OCI-LY7 (cell line): ENCODE data around the gene GNB1. TPM values are rescaled to one million over a fixed set of nuclear protein-coding genes. Genes with fewer than 3 reads are reported as not detected.

Source experiments
- BruUV-seq: library from RNA; stranded (reverse); fragments of 400-500 nt; replicated peaks from 2 replicates; lab custom pipeline; 2021; lab: Mats Ljungman, UMichigan
- CTCF ChIA-PET: fragments of 300-600 bp; sonication (Branson Sonifier 250); formaldehyde crosslinking; loops from one replicate; lab custom pipeline; 2022; ENCODE audit warnings: antibody characterized with exemption; ENCODE audit not compliant: unreplicated experiment; lab: Charles Lee
- POLR2A ChIA-PET: fragments of 300-600 bp; sonication (Branson Sonifier 250); formaldehyde crosslinking; loops from one replicate; lab custom pipeline; 2022; ENCODE audit warnings: antibody characterized with exemption; lab: Charles Lee
- DNase-seq: peaks from one replicate; pipeline ENCODE4 v3.0.0-alpha.2; 2015; ENCODE audit warnings: low spot score
- H2AFZ ChIP-seq: fragments of 200-600 bp; sonication (generic), shearing (Covaris generic); 2 replicates; pipeline ENCODE4 v1.6.1; 2014; ENCODE audit warnings: mild to moderate bottlenecking, antibody characterized with exemption, low read length, moderate library complexity
- H3K27ac ChIP-seq: fragments of 200-600 bp; sonication (generic); 2 replicates; pipeline ENCODE4 v1.5.1; 2014; ENCODE audit warnings: mixed run types, low read depth, mild to moderate bottlenecking, moderate library complexity, low read length, inconsistent platforms; ENCODE audit not compliant: poor library complexity, severe bottlenecking
- H3K36me3 ChIP-seq: fragments of 200-600 bp; sonication (generic); 2 replicates; pipeline ENCODE4 v1.6.1; 2014; ENCODE audit warnings: mild to moderate bottlenecking, antibody characterized with exemption, low read length, moderate library complexity, mixed read lengths; ENCODE audit not compliant: insufficient read depth
- H3K4me1 ChIP-seq: fragments of 200-600 bp; sonication (generic); 2 replicates; pipeline ENCODE4 v1.5.1; 2014; ENCODE audit warnings: mild to moderate bottlenecking, low read length; ENCODE audit not compliant: insufficient read depth, poor library complexity, severe bottlenecking
- H3K4me2 ChIP-seq: fragments of 200-600 bp; sonication (generic); 2 replicates; pipeline ENCODE4 v1.6.1; 2014; ENCODE audit warnings: mild to moderate bottlenecking, low read length
- H3K4me3 ChIP-seq: fragments of 200-600 bp; sonication (generic); 2 replicates; pipeline ENCODE4 v1.5.1; 2014; ENCODE audit warnings: mild to moderate bottlenecking, low read depth, low read length; ENCODE audit not compliant: poor library complexity, severe bottlenecking
- H3K79me2 ChIP-seq: fragments of 200-600 bp; sonication (generic); 2 replicates; pipeline ENCODE4 v1.6.1; 2016; ENCODE audit warnings: low read depth, mild to moderate bottlenecking, low read length, moderate library complexity, mixed read lengths; ENCODE audit not compliant: insufficient read depth
- H3K9me2 ChIP-seq: fragments of 200-600 bp; sonication (generic); 2 replicates; pipeline ENCODE4 v1.6.1; 2016; ENCODE audit warnings: mild to moderate bottlenecking, low read length, mixed read lengths; ENCODE audit not compliant: insufficient read depth
- H3K9me3 ChIP-seq: fragments of 200-600 bp; sonication (generic); 2 replicates; pipeline ENCODE4 v1.6.1; 2014; ENCODE audit warnings: mild to moderate bottlenecking, mixed run types, low read length, mixed read lengths
- H4K20me1 ChIP-seq: fragments of 200-600 bp; sonication (generic); 2 replicates; pipeline ENCODE4 v1.6.1; 2014; ENCODE audit warnings: mild to moderate bottlenecking, antibody characterized with exemption, low read length, moderate library complexity, mixed read lengths; ENCODE audit not compliant: insufficient read depth
- EZH2phosphoT487 ChIP-seq: fragments of 200-600 bp; sonication (generic); IDR thresholded peaks from 2 replicates; pipeline ENCODE4 v1.6.1; 2018; ENCODE audit warnings: low read depth, borderline replicate concordance, mild to moderate bottlenecking, mixed run types, antibody characterized with exemption, low read length, moderate library complexity, mixed read lengths
- intact Hi-C: fragments of 100-400 bp; cut with micrococcal nuclease; formaldehyde crosslinking; loops from one replicate; pipeline ENCODE4 v1.10.0; 2022; ENCODE audit not compliant: unreplicated experiment
- total RNA-seq, 2 experiments: library from RNA; depleted of rRNA in 1 of 2; stranded (reverse); fragments of >200 nt in 1 of 2; shearing (Covaris generic) in 1 of 2; gene quantifications; 2 replicates each; pipeline ENCODE4 v1.2.3, GENCODE V29; 2014 to 2022
- TF ChIP-seq, protein P1 (sequence below): fragments of 200-600 bp; sonication (generic); conservative IDR thresholded peaks from 2 replicates; pipeline ENCODE4 v1.5.1; 2014; ENCODE audit warnings: mild to moderate bottlenecking, antibody characterized with exemption, low read length, moderate library complexity, mixed read lengths

GNB1 gene
- total RNA-seq, 2 experiments from 2014 or later = 101 to 502 TPM

DNA sequence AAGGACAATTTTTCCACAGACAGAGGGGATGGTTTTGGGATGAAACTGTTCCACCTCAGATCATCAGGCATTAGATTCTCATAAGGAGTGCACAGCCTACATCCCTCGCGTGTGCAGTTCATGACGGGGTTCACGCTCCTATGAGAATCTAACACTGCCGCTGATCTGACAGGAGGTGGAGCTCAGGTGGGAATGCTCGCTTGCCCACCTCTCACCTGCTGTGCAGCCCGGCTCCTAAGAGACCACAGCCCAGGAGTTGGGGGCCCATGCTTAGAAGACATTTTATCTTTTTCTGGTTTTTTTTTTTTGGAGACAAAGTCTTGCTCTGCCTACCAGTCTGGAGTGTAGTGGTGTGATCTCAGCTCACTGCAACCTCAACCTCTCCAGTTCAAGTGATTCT is 16.0 kb downstream of the GNB1 start:
- H2AFZ ChIP-seq = no peak overlapping the region
- intact Hi-C loops = no loop called here
- peaks cover 100% of the 10 kb centered on the region for H3K79me2 ChIP-seq
- no peaks in the 10 kb centered on the region for H3K9me2 ChIP-seq
- ChIA-PET POLR2A (interaction anchor here (1.5 kb wide), 1 partner anchor 11 kb away, joined by 3 read pairs; no protein-coding TSS in a partner anchor), CTCF (no interaction called here)
- no peak overlapping the region for H3K4me3 ChIP-seq
- H4K20me1 ChIP-seq = peaks cover 47% of the 10 kb centered on the region
- no TSS peak for BruUV-seq
- peaks cover 97% of the 10 kb centered on the region for H3K36me3 ChIP-seq
- no peak overlapping the region for H3K27ac ChIP-seq
- DNase-seq = no peak
- no peak for TF ChIP-seq EZH2phosphoT487
- TF ChIP-seq, protein P1, sequence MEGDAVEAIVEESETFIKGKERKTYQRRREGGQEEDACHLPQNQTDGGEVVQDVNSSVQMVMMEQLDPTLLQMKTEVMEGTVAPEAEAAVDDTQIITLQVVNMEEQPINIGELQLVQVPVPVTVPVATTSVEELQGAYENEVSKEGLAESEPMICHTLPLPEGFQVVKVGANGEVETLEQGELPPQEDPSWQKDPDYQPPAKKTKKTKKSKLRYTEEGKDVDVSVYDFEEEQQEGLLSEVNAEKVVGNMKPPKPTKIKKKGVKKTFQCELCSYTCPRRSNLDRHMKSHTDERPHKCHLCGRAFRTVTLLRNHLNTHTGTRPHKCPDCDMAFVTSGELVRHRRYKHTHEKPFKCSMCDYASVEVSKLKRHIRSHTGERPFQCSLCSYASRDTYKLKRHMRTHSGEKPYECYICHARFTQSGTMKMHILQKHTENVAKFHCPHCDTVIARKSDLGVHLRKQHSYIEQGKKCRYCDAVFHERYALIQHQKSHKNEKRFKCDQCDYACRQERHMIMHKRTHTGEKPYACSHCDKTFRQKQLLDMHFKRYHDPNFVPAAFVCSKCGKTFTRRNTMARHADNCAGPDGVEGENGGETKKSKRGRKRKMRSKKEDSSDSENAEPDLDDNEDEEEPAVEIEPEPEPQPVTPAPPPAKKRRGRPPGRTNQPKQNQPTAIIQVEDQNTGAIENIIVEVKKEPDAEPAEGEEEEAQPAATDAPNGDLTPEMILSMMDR = no peak
- H3K9me3 ChIP-seq = no peaks in the 10 kb centered on the region
- peaks cover 37% of the 10 kb centered on the region for H3K4me1 ChIP-seq
- no peak overlapping the region for H3K4me2 ChIP-seq

DNA sequence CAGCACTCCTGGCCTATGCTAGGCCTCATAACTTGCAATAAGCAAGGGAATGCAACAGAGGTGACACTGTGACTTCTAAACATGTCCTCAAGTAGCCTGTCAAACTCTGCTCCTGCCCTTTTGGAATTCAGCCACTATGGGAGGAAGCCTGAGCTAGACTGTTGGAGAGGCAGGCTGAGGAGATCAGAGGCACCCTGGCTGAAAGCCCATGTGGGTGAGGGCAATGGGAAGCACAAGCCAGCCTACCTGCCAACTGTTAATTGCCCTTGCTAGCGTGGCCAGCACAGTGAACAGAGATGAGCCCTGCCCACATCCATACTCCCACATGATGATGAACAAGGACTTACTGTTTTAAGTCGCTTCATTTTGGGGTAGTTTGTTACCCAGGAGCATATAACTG is 17.7 kb downstream of the GNB1 start:
- no peak for TF ChIP-seq EZH2phosphoT487
- TF ChIP-seq, protein P1 = no peak
- H3K27ac ChIP-seq = no peak overlapping the region
- peaks cover 4% of the 10 kb centered on the region; the same call in 1 of the 2 replicates for H3K9me3 ChIP-seq
- DNase-seq = no peak
- no peak overlapping the region for H3K4me2 ChIP-seq
- ChIA-PET CTCF (no interaction called here), POLR2A (interaction anchor here (1.8 kb wide), 1 partner anchor 10 kb away, joined by 5 read pairs; no protein-coding TSS in a partner anchor)
- peaks cover 38% of the 10 kb centered on the region for H3K4me1 ChIP-seq
- no peak overlapping the region for H2AFZ ChIP-seq
- peaks cover 34% of the 10 kb centered on the region for H4K20me1 ChIP-seq
- no peaks in the 10 kb centered on the region for H3K9me2 ChIP-seq
- BruUV-seq = no TSS peak
- peaks cover 100% of the 10 kb centered on the region for H3K79me2 ChIP-seq
- H3K4me3 ChIP-seq = no peak overlapping the region
- H3K36me3 ChIP-seq = peaks cover 97% of the 10 kb centered on the region
- intact Hi-C loops = no loop called here

DNA sequence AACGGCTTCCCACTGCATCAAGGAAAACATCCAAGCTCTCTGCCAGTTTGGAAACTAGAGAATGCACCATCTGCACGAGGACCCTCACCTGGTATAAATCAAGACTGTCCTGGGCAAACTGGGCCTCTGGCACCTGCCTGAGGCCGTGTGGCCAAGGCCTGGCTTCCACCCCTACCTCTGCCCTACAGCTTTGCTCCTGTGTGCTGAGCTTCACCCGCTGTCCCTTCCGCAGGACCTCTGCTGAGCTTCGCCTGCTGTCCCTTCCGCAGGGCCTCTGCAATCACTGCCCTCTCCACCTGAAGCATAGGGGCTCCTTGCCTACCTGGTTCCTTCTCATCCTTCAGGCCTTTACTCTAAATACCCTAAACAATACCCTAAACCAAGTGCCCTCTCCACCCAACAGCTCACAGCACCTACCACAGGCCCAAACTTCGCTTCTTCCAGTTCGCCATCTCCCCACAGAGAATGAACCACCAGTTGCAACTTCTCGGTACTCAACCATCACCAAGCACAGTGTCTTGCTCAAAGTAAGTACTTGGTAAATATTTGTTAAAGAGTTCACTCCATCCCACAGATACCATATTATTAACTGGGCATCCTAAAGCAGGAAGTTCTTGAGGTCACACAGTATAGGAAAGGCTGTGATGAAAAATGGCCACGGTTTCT is 18.4 kb downstream of the GNB1 start:
- ChIA-PET POLR2A (interaction anchor here (0.7 to 1.8 kb wide), 3 partner anchors 10 to 95 kb away, joined by 3 to 5 read pairs (median 4); no protein-coding TSS in a partner anchor), CTCF (no interaction called here)
- Histone ChIP-seq H3K27ac (no peak overlapping the region), H3K4me2 (no peak overlapping the region), H3K9me2 (no peaks in the 10 kb centered on the region), H3K9me3 (peaks cover 4% of the 10 kb centered on the region; the same call in 1 of the 2 replicates), H3K79me2 (peaks cover 100% of the 10 kb centered on the region), H3K36me3 (peaks cover 96% of the 10 kb centered on the region), H3K4me3 (no peak overlapping the region), H4K20me1 (peaks cover 27% of the 10 kb centered on the region), H2AFZ (no peak overlapping the region), H3K4me1 (peaks cover 31% of the 10 kb centered on the region)
- BruUV-seq = no TSS peak
- TF ChIP-seq, protein P1 = no peak
- TF ChIP-seq EZH2phosphoT487 = no peak
- DNase-seq = no peak
- intact Hi-C loops = no loop called here
